Smooth muscle cell (in vitro differentiated cells): ENCODE data around the gene LTBP1. TPM values are rescaled to one million over a fixed set of nuclear protein-coding genes. Genes with fewer than 3 reads are reported as not detected.

Source experiments
- DNase-seq: peaks from one replicate; lab custom pipeline; 2025; ENCODE audit not compliant: unreplicated experiment; lab: John Stamatoyannopoulos, UW
- H2AFZ ChIP-seq: fragments of 200-600 bp; sonication (generic); 2 replicates; pipeline ENCODE4 v1.6.0; 2016; ENCODE audit warnings: antibody characterized with exemption, low read depth, mild to moderate bottlenecking
- H3F3A ChIP-seq: fragments of 200-600 bp; sonication (generic); 2 replicates; pipeline ENCODE4 v1.6.0; 2017; ENCODE audit warnings: antibody characterized with exemption, low read depth
- H3K27ac ChIP-seq: fragments of 200-600 bp; sonication (generic); 2 replicates; pipeline ENCODE4 v1.5.1; 2016; ENCODE audit warnings: low read depth, mild to moderate bottlenecking
- H3K27me3 ChIP-seq: fragments of 200-600 bp; sonication (generic); 2 replicates; pipeline ENCODE4 v1.6.1; 2016; ENCODE audit warnings: low read depth, mild to moderate bottlenecking
- H3K36me3 ChIP-seq: fragments of 200-600 bp; sonication (generic); 2 replicates; pipeline ENCODE4 v1.5.1; 2016; ENCODE audit warnings: low read depth
- H3K4me1 ChIP-seq: fragments of 200-600 bp; sonication (generic); 2 replicates; pipeline ENCODE4 v1.5.1; 2016; ENCODE audit warnings: low read depth
- H3K4me2 ChIP-seq: fragments of 200-600 bp; sonication (generic); 2 replicates; pipeline ENCODE4 v1.6.0; 2016; ENCODE audit warnings: mild to moderate bottlenecking
- H3K4me3 ChIP-seq: fragments of 200-600 bp; sonication (generic); 2 replicates; pipeline ENCODE4 v1.5.1; 2016; ENCODE audit warnings: mild to moderate bottlenecking
- H3K79me2 ChIP-seq: fragments of 200-600 bp; sonication (generic); 2 replicates; pipeline ENCODE4 v1.6.0; 2016; ENCODE audit warnings: low read depth, mild to moderate bottlenecking
- H3K9ac ChIP-seq: fragments of 200-600 bp; sonication (generic); 2 replicates; pipeline ENCODE4 v1.6.0; 2016; ENCODE audit warnings: low read depth
- H3K9me3 ChIP-seq: fragments of 200-600 bp; sonication (generic); replicated peaks from 2 replicates; pipeline ENCODE4 v1.5.1; 2016; ENCODE audit warnings: low read depth
- H4K20me1 ChIP-seq: fragments of 200-600 bp; sonication (generic); 2 replicates; pipeline ENCODE4 v1.6.0; 2016; ENCODE audit warnings: low read depth
- WGBS: methylation state at CpG from one replicate; pipeline ENCODE4 v1.1.7; 2016; ENCODE audit warnings: low lambda C conversion rate; 5-methylcytosine and 5-hydroxymethylcytosine counted together
- polyA plus RNA-seq: library from polyadenylated mRNA; unstranded; fragments of >200 nt; fragmentation: Nextera tagmentation; extraction: Ambion mirVana; gene quantifications from 2 replicates; pipeline ENCODE4 v1.2.1, GENCODE V29; 2016
- total RNA-seq: library from RNA; depleted of rRNA; stranded (reverse); fragments of >200 nt; gene quantifications from 2 replicates; pipeline ENCODE4 v1.2.3, GENCODE V29; 2014
- TF ChIP-seq, protein P1 (sequence below): fragments of 200-600 bp; sonication (generic); IDR thresholded peaks from 2 replicates; pipeline ENCODE4 v1.5.1; 2017; ENCODE audit warnings: borderline replicate concordance, mild to moderate bottlenecking, antibody characterized with exemption; ENCODE audit not compliant: insufficient read depth, poor library complexity, severe bottlenecking

The LTBP1 gene
- total and polyA plus RNA-seq, 2 experiments from 2014 or later = 146 to 250 TPM

GRCh38 chr2:33134086-33134771 is 187.5 kb downstream of the LTBP1 start:
- Histone ChIP-seq H3K79me2 (peaks cover 36% of the 10 kb centered on the region), H3K9ac (peak overlapping the region; percentile 92), H3K4me1 (peaks cover 18% of the 10 kb centered on the region)

GRCh38 chr2:33134791-33135560 is 188.2 kb downstream of the LTBP1 start:
- Histone ChIP-seq H3K4me2 (peak overlapping the region; percentile 87), H3K36me3 (no peaks in the 10 kb centered on the region), H3K27me3 (no peaks in the 10 kb centered on the region), H3F3A (peaks cover 22% of the 10 kb centered on the region), H2AFZ (no peak overlapping the region), H3K27ac (peak overlapping the region; percentile 95), H3K79me2 (peaks cover 44% of the 10 kb centered on the region), H4K20me1 (no peaks in the 10 kb centered on the region), H3K4me3 (peak overlapping the region; percentile 57), H3K4me1 (peaks cover 18% of the 10 kb centered on the region), H3K9me3 (no peaks in the 10 kb centered on the region), H3K9ac (peak overlapping the region; percentile 92)
- TF ChIP-seq, protein P1, sequence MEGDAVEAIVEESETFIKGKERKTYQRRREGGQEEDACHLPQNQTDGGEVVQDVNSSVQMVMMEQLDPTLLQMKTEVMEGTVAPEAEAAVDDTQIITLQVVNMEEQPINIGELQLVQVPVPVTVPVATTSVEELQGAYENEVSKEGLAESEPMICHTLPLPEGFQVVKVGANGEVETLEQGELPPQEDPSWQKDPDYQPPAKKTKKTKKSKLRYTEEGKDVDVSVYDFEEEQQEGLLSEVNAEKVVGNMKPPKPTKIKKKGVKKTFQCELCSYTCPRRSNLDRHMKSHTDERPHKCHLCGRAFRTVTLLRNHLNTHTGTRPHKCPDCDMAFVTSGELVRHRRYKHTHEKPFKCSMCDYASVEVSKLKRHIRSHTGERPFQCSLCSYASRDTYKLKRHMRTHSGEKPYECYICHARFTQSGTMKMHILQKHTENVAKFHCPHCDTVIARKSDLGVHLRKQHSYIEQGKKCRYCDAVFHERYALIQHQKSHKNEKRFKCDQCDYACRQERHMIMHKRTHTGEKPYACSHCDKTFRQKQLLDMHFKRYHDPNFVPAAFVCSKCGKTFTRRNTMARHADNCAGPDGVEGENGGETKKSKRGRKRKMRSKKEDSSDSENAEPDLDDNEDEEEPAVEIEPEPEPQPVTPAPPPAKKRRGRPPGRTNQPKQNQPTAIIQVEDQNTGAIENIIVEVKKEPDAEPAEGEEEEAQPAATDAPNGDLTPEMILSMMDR = no peak
- 26% methylated on average over 13 of the region's 13 CpGs for WGBS
- no peak for DNase-seq

More at GRCh38 chr2:33134086-33134771, 187.5 kb downstream of the LTBP1 start:
- Histone ChIP-seq H4K20me1 (no peaks in the 10 kb centered on the region), H3K36me3 (no peaks in the 10 kb centered on the region), H3K4me3 (peak overlapping the region; percentile 57), H3K4me2 (peak overlapping the region; percentile 87), H3K9me3 (no peaks in the 10 kb centered on the region), H3K27me3 (no peaks in the 10 kb centered on the region), H2AFZ (no peak overlapping the region), H3K27ac (peak overlapping the region; percentile 95), H3F3A (peaks cover 22% of the 10 kb centered on the region)
- TF ChIP-seq, protein P1 = peak; percentile 7
- WGBS = 14% methylated on average over 14 of the region's 14 CpGs
- peak; percentile 26 for DNase-seq

DNA sequence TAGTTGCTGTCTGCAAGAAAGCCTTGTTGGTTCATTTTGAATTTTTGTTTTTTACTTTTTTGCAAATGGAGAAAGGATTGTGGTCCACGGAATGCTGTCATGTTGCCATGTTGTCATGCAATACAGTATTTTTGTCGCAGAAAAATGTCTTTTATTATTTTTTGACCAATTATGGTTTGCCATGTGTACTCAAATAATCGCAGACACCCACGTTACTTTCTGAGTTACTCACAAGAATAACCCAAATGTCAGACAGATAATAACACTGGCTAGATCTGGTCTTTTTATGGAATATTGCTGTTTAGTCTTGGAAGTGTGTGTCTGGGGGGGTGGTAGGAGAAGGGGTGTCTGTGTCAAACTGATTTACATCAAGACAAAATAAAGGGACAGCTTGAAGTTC is 188.9 kb downstream of the LTBP1 start:
- no peak for DNase-seq

More for the DNA sequence above, 188.9 kb downstream of the LTBP1 start:
- Histone ChIP-seq H3K4me1 (peaks cover 18% of the 10 kb centered on the region), H3F3A (peaks cover 22% of the 10 kb centered on the region), H3K27ac (peak overlapping the region; percentile 95), H2AFZ (no peak overlapping the region), H3K4me2 (peak overlapping the region; percentile 87), H3K9me3 (no peaks in the 10 kb centered on the region), H3K4me3 (peak overlapping the region; percentile 57), H3K36me3 (no peaks in the 10 kb centered on the region), H4K20me1 (no peaks in the 10 kb centered on the region), H3K9ac (peak overlapping the region; percentile 92), H3K27me3 (no peaks in the 10 kb centered on the region), H3K79me2 (peaks cover 51% of the 10 kb centered on the region)
- 18% methylated on average over 4 of the region's 4 CpGs for WGBS
- TF ChIP-seq, protein P1 = no peak
